ENCODE data around the gene TMPRSS6.
"Not testable (repeated sequence)": the region's sequence is repeated elsewhere in the genome, so short reads cannot be mapped to it uniquely, and the experiment has no call there.

The TMPRSS6 gene

DNA sequence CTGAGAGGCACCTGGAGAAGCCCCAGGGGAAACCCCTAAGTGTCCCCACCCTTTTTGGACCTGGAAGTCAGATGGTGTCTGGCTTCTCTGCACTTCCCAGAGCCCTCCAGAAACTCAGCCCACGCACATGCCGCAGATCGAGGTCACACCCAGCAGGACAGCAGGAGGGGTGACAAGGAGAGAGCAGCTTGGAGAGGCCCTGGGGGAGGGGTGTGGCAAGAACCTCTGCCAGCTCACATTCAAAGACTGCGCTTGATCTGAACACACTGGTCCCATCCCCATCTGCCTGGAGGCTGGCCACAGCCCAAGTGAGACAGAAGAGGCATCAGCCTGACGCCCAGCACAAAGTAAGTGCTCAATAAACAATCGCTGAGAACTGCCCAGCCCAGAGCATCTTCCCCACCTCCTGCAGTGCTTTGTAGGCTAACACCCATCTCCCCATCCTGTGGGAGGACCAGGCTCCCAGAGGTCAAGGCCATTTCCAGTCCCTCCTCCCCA is 21.4 kb downstream of the TMPRSS6 start:
- DNase-seq = no peak

GRCh38 chr22:37086184-37086583 is 23.3 kb downstream of the TMPRSS6 start:
- no peak for DNase-seq

DNA sequence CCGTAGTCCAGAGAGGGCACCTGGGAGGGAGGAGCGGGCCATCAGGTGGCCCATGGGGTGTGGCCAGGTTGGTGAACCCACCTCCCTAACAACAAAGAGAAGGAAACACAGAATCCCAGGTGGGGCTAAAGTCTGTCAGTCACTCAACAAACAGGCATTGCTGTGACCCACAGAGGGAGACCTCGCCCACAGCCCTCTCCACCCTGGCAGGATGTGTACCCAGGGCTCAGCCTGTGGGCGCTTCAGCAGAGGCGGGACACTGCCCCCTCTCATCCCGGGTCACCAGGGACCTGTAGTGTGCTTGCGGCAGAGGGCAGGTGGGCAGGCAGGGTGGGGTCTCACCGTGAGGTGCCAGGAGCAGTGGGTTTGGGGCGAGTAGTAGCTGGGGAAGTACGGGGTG is 25.1 kb downstream of the TMPRSS6 start:
- no peak for DNase-seq

- no peak for DNase-seq
Observed at GRCh38 chr22:37083914-37084313, 25.6 kb downstream of the TMPRSS6 start.

DNA sequence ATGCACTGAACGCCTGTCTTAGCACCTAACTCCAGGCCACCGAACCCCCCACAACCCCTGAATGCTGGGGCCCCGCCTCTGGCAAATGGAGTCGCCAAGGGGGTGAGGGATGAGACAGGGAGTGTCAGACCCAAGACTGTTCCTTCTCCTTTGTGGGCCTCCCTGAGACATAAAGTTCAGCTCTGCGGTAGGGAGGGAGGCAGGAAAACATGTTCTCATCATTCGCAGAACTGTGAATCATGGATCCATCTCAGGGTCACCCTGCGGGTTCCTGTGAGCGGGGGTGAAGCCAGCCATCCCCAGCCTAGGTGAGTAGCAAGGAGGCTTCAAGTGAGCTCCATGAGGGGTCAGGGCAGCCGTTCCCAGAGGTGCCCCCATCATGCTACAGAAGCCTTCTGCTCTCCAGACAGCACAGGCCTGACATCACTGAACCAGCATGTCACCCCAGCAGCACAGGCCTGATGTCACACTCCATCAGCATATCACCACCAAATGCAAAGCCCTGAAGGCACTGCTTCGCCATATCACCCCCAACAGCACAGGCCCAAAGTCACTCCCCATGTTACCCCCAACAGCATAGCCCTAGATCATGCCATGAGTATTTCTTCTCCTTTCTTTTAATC is 27.2 kb downstream of the TMPRSS6 start:
- no peak for DNase-seq

- no peak for DNase-seq
Observed at GRCh38 chr22:37080838-37081237, 28.7 kb downstream of the TMPRSS6 start.

GRCh38 chr22:37080438-37080837 is 29.1 kb downstream of the TMPRSS6 start:
- DNase-seq = no peak

GRCh38 chr22:37079668-37080171 is 29.8 kb downstream of the TMPRSS6 start:
- peak; percentile 11 for DNase-seq

DNA sequence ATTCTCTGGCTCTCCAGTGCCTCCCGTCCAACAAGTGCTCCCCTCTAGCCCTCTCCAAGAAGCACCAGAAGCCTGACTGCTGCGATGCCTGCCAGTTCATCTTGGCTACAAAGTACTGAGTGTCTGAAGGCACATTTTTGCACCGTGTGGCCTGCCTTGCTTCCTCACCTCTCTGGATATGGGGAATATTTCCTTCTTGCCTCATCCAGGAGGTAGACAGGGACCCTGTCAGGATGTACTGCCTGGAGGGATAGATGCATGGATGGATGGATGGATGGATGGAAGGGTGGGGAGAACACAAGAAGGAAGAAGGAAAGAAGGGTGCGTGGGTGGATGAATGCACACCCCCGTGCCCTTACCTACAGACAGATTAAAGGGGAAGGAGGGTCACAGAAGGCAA is 30.4 kb downstream of the TMPRSS6 start:
- no peak for DNase-seq

- DNase-seq = no peak
Observed at GRCh38 chr22:37077802-37078448, 31.6 kb downstream of the TMPRSS6 start.

- no peak for DNase-seq
Observed at GRCh38 chr22:37075822-37076433, 33.6 kb downstream of the TMPRSS6 start.

DNA sequence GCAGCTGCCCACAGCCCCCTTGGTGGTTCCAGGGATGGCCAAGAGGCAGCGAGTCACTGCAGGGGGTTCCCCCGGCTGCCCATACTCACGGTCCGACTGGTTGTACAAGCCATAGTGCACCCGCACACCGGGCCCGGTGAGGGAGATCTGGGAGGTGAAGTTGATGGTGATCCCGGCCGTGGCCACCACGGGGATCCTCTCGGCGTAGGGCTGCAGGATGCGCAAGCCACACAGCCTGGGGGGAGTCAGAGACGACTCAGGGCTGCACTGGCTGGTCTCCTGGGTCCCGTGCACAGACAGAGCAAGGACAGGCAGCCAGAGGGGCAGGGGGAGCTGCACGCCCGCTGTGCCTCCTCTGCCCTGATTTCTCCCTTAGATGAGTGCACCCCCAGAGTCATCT is 34.5 kb downstream of the TMPRSS6 start:
- DNase-seq = no peak

GRCh38 chr22:37074537-37074936 is 35.0 kb downstream of the TMPRSS6 start:
- no peak for DNase-seq

DNA sequence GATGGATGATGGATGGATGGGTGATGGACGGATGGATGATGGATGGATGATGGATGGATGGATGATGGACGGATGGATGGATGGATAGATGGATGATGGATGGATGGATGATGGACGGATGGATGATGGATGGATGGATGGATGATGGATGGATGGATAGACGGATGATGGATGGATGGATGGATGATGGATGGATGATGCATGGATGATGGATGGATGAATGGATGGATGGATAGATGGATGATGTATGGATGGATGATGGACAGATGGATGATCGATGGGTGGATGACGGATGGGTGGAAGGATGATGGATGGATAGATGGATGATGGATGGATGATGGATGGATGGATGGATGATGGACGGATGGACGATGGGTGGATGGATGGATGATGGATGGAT is 36.8 kb downstream of the TMPRSS6 start:
- no peak for DNase-seq

DNA sequence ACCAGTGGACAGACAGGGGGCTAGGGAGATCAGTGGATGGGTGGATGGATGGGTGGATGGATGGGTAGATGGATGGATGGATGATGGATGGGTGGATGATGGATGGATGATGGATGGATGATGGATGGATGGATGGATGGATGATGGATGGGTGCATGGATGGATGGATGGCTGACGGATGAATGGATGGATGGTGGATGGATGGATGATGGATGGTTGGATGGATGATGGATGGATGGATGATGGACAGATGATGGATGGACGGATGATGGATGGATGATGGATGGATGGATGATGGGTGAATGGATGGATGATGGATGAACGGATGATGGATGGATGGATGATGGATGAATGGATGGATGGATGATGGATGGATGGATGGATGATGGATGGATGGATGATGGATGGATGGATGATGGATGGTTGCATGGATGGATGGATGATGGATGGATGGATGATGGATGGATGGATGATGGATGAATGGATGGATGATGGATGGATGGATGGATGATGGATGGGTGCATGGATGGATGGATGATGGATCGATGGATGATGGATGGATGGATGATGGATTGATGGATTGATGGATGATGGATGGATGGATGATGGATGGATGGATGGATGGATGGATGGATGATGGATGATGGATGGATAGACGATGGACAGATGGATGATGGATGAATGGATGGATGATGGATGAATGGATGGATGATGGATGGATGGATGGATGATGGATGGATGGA is 37.5 kb downstream of the TMPRSS6 start:
- DNase-seq = not testable (repeated sequence)

GRCh38 chr22:37070744-37071143 is 38.8 kb downstream of the TMPRSS6 start:
- DNase-seq = no peak

GRCh38 chr22:37070334-37070733 is 39.2 kb downstream of the TMPRSS6 start:
- no peak for DNase-seq

DNA sequence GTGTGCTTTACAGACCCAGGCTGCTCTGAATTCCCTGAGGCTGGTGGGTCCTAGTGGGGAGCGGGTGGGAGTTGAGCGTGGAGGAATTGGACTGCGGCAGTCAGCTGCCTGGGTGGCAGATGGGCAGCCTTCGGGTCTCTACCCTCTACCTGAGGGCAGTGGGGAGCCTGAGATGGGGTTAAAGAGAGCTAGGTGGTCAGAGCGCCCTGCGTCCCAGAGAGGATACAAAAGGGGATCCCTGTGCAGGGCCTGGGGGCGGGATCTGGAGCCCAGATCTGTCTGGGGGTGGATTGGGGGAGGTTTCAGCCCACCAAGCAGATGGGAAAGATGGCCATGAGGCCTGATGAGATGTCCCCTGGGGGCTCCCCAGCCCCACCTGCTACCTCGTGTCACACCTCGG is 39.8 kb downstream of the TMPRSS6 start:
- no peak for DNase-seq

GRCh38 chr22:37069319-37069718 is 40.2 kb downstream of the TMPRSS6 start:
- no peak for DNase-seq

DNA sequence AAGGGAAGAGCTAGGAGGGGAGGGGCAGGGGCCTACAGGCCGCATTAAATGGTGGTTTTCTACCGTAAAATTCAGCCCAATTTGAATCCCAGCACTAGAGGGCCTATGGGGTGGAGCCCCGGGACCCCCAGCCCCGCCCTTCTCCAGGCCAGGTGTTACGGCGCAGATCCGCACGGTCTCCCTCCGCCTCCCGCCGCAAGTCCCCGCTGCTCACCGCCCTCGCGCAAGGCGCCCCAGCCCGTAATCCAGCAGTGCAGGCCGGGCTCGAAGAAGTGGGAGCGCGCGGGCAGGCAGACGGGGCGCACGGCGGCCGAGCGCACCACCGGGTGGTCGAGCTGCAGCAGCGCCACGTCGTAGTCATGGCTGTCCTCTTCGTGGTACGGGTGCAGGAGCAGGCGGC is 40.7 kb downstream of the TMPRSS6 start:
- no peak for DNase-seq

DNA sequence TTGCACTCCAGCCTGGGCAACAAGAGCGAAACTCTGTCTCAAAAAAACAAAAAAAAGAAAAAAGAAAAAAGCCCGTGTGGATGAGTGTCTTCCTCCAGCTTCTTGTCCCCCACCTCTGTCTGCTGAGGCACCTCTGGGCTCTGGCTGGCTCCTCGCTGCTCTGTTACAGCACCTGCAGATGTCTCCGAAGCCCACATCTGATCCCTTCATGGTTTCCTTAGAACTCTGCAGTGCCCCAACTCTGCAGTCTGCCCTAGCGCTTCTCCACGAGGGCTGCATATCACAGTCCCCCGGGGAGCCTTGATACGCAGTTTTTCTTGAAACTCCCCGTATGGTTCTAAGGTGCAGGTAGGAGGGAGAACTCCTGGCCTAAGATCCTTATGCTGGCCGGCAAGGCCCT is 42.1 kb downstream of the TMPRSS6 start:
- no peak for DNase-seq

DNA sequence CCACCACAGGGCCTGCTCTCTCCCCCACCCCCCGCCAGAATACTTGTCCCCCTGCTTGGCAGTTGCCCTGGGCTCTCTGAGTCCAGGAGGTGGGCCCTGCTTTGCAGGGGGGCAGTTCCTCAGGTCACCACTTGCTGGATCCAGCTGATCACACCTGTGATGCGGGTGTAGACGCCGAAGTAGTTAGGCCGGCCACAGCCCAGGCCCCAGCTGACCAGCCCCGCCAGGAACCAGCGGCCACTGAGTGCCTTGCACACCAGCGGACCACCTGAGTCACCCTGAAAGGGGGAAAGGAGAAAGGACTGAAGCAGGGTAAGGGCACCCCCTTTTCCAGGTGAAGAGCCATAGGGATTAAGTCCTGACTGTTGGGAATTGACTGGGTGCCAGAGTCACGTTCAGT is 43.6 kb downstream of the TMPRSS6 start:
- DNase-seq = no peak

GRCh38 chr22:37065180-37065579 is 44.3 kb downstream of the TMPRSS6 start:
- no peak for DNase-seq

All from NCI-H226 (cell line).